ENCODE results near the gene ARHGAP4. TPM values are rescaled to one million over a fixed set of nuclear protein-coding genes. Genes with fewer than 3 reads are reported as not detected.

ARHGAP4 gene
- total RNA-seq, 4 donors from 2014 or later, result 2.6 to 10.7 (median 4.4) TPM

DNA sequence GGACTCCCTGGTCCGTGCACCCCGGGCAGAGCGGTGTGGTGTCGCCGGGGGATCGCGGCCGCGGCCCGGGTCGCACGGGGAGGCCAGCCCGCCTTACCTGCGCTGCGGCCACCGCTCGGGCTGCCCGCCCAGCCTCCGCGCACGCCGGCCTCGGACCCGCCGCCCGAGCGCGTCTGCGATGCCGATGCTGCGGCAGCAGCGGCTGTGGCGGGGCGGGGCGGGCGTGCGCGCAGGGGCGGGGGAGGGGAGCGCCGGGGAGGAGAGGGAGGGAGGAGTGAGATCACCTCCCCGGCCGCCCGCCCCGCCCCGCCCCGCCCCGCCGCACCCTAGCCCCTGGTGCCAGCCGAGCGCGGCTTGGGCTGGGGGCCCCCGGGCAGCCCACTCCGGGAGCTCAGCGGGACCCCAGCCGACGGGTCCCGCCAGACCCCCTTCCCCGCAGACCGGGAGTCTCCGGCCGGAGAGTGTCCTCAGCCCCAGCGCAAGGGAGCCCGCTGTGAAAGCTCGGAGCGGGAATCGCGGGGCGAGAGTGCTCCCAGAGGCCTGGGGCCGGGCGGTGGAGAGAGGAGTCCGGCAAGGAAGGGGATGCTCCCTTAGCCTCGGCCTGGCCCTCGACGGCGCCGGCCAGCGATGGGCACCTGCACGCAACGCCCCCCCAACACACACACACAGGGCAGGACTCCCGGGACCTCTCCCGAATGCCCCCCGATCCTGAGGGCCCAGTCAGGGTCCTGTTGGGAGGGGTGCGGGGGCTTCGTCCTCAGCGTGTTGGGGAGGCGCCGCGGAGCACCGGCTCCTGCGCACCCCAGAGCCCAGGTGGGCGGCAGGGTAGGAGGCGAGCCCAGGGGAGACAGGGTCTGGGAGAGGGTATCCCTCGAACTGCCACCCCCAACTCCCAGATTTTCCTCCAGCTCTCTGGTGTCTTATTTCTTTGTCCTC is 39.8 kb downstream of the ARHGAP4 start, which contains the start of gene L1CAM:
Gene L1CAM, minus strand, starts transcription at position 206 of the 936 bp plus-strand sequence. CDS start 10,337 bp downstream, outside the sequence.
- no peaks in the 10 kb centered on the region for H3K9me3 ChIP-seq
- no peaks in the 10 kb centered on the region for H3K36me3 ChIP-seq
- no peaks in the 10 kb centered on the region for H3K4me1 ChIP-seq
- intact Hi-C loops (cut with DNase I; ENCODE audit: low total_unique reads) (no loop called here), in situ Hi-C loops (cut with MboI; ENCODE audit: low sequenced_read_pairs in 4 of 4) (no loop called here)
- H3K27ac ChIP-seq, result no peak within 1 kb of the TSS
- ATAC-seq (no peak), DNase-seq (no peak)
- peaks cover 10 to 56% (median 43%) of the 10 kb centered on the region in 3 donors for H3K27me3 ChIP-seq
- no peak within 1 kb of the TSS for H3K4me3 ChIP-seq
- TF ChIP-seq POLR2A (IDR thresholded peaks at IDR 0.05), result no peak
- TF ChIP-seq CTCF (IDR thresholded peaks at IDR 0.05 in 4 of 5, conservative IDR thresholded peaks at IDR 0.05 in 1 of 5), result no peak

DNA sequence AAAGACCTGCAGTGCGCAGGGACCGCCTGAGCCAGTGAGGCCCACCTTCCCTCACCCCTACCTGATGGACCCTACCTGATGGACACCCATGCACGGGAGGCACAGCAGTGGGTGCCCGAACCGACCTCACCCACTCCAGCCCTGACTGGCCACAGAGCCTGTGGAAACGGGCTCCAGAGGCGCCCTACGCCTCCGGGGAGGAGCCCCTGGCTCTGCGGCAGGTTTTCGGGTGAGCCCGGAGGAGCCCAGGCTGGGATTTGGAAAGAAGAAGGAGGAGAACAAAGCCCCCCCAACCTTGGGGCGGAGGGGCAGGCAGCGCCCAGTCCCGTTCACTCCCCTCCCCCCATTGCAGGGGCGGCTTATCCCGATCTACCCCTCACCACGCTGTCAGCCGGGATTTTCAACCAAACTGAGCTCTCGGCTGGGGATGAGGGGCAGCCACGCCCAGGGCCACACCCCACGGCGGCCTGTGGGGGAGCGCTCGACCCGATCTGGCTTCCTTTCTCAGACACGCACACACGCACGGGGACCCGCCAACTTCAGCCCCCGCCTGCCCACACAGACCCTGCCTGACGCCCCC is 40.8 kb downstream of the ARHGAP4 start:
- ATAC-seq, result no peak
- no peaks in the 10 kb centered on the region for H3K4me1 ChIP-seq
- intact Hi-C loops (cut with DNase I; ENCODE audit: low total_unique reads), result no loop called here
- no peaks in the 10 kb centered on the region for H3K9me3 ChIP-seq
- peaks cover 10 to 61% (median 43%) of the 10 kb centered on the region in 3 donors for H3K27me3 ChIP-seq
- H3K27ac ChIP-seq, result no peak overlapping the region
- H3K36me3 ChIP-seq, result no peaks in the 10 kb centered on the region
- DNase-seq, result no peak
- no peak for TF ChIP-seq CTCF (IDR thresholded peaks at IDR 0.05 in 4 of 5, conservative IDR thresholded peaks at IDR 0.05 in 1 of 5)
- TF ChIP-seq POLR2A (IDR thresholded peaks at IDR 0.05), result no peak
- H3K4me3 ChIP-seq, result no peak overlapping the region
- in situ Hi-C loops (cut with MboI; ENCODE audit: low sequenced_read_pairs in 4 of 4), result no loop called here

- peaks cover 10 to 68% (median 43%) of the 10 kb centered on the region in 3 donors for H3K27me3 ChIP-seq
- DNase-seq (no peak), ATAC-seq (no peak)
These were observed 41.5 kb downstream of the ARHGAP4 start for GRCh38 chrX:153884590-153884989.

GRCh38 chrX:153884136-153884535 is 41.9 kb downstream of the ARHGAP4 start:
- Histone ChIP-seq H3K27me3 (peaks cover 10 to 72% (median 45%) of the 10 kb centered on the region in 3 donors), H3K36me3 (no peaks in the 10 kb centered on the region), H3K27ac (no peak overlapping the region), H3K4me3 (no peak overlapping the region), H3K4me1 (no peaks in the 10 kb centered on the region), H3K9me3 (no peaks in the 10 kb centered on the region)
- in situ Hi-C loops (cut with MboI; ENCODE audit: low sequenced_read_pairs in 4 of 4) (no loop called here), intact Hi-C loops (cut with DNase I; ENCODE audit: low total_unique reads) (no loop called here)
- ATAC-seq (no peak), DNase-seq (no peak)
- no peak for TF ChIP-seq CTCF (IDR thresholded peaks at IDR 0.05 in 4 of 5, conservative IDR thresholded peaks at IDR 0.05 in 1 of 5)
- no peak for TF ChIP-seq POLR2A (IDR thresholded peaks at IDR 0.05)

More at GRCh38 chrX:153884590-153884989, 41.5 kb downstream of the ARHGAP4 start:
- intact Hi-C loops (cut with DNase I; ENCODE audit: low total_unique reads) (no loop called here), in situ Hi-C loops (cut with MboI; ENCODE audit: low sequenced_read_pairs in 4 of 4) (no loop called here)
- no peak for TF ChIP-seq CTCF (IDR thresholded peaks at IDR 0.05 in 4 of 5, conservative IDR thresholded peaks at IDR 0.05 in 1 of 5)
- TF ChIP-seq POLR2A (IDR thresholded peaks at IDR 0.05), result no peak
- no peaks in the 10 kb centered on the region for H3K36me3 ChIP-seq
- H3K4me3 ChIP-seq, result no peak overlapping the region
- no peaks in the 10 kb centered on the region for H3K4me1 ChIP-seq
- H3K9me3 ChIP-seq, result no peaks in the 10 kb centered on the region
- H3K27ac ChIP-seq, result no peak overlapping the region
